ENCODE results near the gene HDAC11. TPM values are rescaled to one million over a fixed set of nuclear protein-coding genes. Genes with fewer than 3 reads are reported as not detected.
"Not testable (repeated sequence)": the region's sequence is repeated elsewhere in the genome, so short reads cannot be mapped to it uniquely, and the experiment has no call there.

The HDAC11 gene
- total RNA-seq, 1 donor from 2014 or later = 9.3 TPM

DNA sequence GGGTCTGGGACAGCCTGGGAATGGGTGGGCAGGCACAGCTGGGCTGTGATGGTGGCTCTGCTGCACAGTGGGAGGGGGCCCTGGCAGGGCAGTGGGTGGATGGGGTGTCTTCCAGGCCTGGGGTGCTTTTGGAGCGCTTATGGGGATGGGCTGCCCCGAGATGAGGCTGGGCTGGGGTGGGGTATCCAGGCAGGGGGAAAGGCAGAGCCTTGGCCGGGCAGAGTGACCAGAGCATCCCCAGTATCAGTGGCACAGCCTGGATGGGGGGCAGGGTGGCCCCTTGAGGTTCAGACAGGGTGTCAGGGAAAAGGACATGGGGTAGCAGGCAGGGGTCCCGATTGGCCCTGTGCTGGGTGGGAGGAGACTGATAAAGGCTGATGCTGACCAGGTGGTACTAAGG lies 26.6 kb downstream of the HDAC11 start:
- DNase-seq (ENCODE audit: low read depth, low spot score) = no peak

- DNase-seq (ENCODE audit: low read depth, low spot score) = no peak
These were observed 27.1 kb downstream of the HDAC11 start for GRCh38 chr3:13507247-13507569.

- DNase-seq (ENCODE audit: low read depth, low spot score) = no peak
These were observed 27.6 kb downstream of the HDAC11 start for GRCh38 chr3:13507570-13508339.

DNA sequence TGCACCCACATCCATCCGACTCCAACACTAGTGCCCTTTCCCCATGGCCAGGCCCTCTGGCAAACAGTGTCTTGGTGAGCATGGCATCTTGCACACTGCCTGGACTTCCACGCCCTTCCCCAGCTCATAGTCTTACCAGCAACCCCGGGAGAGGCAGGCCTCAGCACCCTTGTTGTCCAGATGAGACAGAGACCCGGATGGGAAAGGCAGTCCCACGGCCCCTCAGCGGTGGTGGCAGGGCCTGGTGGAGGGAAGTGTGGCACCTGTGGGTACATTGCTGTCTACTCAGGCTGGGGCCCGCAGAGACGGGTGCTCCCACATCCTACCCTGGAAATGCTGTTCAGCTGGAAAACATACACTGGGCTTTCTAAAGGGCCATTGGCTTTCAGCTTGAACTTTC lies 28.4 kb downstream of the HDAC11 start:
- no peak for DNase-seq (ENCODE audit: low read depth, low spot score)

GRCh38 chr3:13509059-13509815 lies 29.1 kb downstream of the HDAC11 start:
- no peak for DNase-seq (ENCODE audit: low read depth, low spot score)

GRCh38 chr3:13509816-13510192 lies 29.7 kb downstream of the HDAC11 start:
- no peak for DNase-seq (ENCODE audit: low read depth, low spot score)

DNA sequence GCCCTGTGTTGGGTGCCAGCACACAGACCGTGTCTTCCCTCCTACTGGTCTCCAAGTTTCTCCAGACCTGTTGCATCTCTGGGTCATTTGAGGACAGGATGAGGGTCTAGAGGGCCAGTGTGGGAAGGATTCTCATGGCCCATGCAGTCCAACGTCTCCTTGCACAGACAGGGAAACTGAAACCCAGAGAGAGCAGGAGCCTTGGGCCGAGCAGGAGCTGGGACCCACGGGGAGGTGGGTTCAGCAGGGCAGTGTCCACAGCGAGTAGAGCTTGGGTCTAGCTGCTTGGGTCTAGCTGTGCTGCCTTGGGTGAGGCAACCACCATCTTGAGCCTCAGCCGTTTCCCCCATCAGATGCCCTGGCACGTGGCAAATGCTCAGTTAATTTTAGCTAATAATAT lies 32.3 kb downstream of the HDAC11 start:
- DNase-seq (ENCODE audit: low read depth, low spot score) = no peak

GRCh38 chr3:13513051-13513912 lies 33.2 kb downstream of the HDAC11 start:
- no peak for DNase-seq (ENCODE audit: low read depth, low spot score)

DNA sequence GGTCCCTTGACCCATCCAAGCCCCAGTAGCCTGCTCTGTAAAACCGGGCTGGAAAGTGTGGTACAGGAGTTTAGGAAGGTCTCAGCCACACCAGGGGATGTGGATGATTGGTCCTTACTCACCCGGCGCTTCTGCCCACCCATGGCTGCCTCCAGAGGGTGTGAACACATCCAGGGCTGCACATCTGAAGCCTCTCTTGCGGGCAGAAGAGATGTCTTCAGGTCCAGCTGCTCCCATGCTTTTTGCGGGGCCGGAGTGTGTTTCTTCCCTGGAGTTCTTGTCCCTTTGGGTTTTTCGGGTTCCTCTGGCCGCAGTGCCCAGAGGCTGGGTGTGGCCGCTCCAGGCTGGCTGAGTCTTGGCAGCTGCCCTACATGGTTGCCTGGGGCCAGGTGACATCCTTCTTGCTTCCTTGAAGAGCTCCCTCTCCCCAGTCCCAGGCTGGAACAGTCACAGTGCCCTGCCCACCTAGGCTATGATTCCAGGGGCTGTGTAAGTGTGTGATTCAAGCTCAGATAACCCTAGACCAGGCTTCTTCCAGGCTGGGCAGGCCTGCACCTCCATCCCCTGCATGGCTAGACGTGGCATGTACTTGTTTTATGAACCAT lies 33.9 kb downstream of the HDAC11 start:
- no peak for DNase-seq (ENCODE audit: low read depth, low spot score)

DNA sequence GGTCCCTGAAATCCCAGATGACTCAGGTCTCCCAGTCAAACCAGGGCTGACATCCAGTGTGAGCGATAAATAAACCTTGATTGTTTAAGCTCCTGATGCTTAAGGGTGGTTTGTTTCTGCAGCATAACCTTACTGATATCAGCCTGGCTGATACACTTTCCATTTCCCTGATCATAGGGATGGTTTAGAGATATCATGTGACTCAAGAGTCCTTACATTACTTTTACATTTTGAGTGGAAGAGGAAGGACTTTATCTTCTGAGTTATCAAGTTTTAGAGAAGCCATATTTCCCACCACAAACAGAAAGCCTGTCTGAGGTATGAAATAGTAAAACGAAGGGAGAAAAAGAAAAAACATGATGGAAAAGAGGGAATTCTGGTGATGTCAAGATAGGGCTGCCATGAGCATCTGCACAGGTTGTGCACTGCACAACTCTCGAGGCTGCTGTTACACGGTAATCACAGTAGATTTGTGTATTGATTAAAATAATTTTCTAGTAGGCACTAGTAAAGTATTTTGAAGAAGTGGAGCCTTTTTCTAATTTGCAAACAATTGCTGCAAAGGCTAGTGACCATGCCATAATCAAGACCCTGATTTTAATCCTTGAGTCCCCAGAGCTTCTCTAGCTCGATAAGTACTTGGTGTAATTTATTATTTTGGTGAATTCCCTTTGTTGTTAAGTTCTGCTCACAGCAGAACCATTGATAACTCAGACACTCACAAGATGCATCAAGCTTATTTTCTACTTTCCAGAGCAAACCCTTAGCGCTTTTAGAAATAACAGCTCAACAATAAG lies 34.7 kb downstream of the HDAC11 start:
- no peak for DNase-seq (ENCODE audit: low read depth, low spot score)

- no peak for DNase-seq (ENCODE audit: low read depth, low spot score)
These were observed 36.0 kb downstream of the HDAC11 start for GRCh38 chr3:13515786-13516759.

- DNase-seq (ENCODE audit: low read depth, low spot score) = no peak
These were observed 36.6 kb downstream of the HDAC11 start for GRCh38 chr3:13516760-13517135.

DNA sequence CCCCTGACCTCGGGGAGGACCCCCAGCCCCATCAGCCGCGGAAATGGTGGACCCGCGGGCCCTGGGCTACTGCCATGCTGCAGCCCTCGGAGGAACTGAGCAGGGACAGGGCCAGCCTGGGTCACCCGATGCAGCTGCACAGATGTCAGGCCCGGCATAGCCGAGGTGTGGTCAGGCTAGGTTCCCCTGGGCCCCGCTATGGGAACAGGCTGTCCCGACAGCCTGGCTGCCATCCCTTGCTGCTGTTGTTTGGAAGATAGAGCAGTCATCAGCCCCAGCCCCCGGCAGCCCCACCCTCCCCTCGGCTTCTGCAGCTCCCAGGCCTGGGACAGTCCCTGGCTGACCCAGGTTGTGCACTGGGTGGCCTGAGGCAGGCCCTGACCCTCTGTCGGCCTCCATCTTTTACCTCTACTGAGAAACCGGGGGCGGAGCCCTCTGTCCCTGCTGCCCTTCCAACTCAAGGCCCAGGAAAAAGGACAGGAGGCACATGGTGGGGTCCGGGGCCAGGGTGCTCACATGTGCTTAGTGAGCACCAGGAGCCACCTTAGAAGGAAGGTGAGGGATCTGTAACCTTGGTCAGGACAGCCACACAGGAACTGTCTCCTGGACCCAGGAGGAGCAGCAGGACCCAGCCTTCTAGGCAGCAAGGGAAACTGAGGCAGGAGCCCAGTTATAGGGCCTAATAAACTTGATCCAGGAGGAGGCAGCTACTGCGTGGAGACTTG lies 37.3 kb downstream of the HDAC11 start:
- DNase-seq (ENCODE audit: low read depth, low spot score) = no peak

- no peak for DNase-seq (ENCODE audit: low read depth, low spot score)
These were observed 38.4 kb downstream of the HDAC11 start for GRCh38 chr3:13518516-13518953.

GRCh38 chr3:13519006-13519791 lies 39.1 kb downstream of the HDAC11 start:
- no peak for DNase-seq (ENCODE audit: low read depth, low spot score)

DNA sequence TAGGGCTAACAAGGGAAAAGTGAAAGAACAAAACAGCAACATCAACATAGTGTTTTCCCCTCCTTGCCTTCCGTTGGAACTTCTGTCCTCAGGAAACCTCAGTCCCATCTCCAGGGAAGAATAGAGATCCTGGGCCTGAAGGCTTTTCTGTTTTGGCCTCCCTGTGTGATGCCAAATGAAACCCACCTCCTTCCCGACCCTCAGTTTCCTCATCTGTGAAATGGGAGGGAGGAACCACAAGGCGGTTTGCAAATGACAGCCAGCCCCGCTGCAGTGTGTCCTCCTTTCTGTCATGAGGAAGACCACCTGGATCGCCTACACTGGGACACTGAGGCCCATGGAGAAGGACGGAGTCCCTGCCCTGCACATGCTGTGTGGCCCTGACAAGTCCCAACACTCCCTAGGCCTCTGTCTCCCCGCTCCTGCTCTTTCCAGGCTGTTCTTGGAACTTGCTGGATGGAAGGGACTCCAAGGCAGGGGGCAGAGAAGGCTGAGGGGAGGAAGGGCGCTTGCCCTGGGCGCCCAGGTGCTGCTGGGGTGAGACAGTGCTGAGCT lies 40.3 kb downstream of the HDAC11 start:
- no peak for DNase-seq (ENCODE audit: low read depth, low spot score)

DNA sequence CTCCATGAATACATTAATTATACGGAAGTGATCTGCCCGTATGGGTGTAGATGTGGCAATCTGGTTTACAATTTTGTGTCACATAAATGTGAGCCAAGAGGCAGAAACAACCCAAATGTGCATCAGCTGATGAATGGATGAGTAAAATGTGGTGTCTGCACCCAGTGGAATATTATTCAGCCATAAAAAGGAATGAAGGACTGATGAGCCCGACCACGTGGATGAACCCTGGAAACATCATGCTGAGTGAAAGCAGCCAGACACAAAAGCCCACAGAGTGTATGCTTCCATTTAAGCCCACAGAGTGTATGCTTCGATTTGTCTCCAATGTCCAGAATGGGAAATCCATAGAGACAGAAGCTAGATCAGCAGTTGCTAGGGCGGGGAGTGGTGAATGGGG lies 41.2 kb downstream of the HDAC11 start:
- no peak for DNase-seq (ENCODE audit: low read depth, low spot score)

DNA sequence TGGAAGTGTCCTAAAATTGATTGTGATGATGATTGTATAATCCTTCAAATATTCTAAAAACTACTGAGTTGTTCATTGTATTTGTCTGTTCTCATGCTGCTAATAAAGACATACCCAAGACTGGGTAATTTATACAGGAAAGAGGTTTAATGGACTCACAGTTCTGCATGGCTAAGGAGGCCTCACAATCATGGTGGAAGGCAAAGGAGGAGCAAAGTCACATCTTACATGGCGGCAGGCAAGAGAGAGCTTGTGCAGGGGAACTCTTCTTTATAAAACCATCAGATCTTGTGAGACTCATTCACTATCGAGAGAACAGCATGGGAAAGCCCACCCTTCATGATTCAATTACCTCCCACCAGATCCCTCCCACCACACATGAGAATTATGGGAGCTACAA lies 41.6 kb downstream of the HDAC11 start:
- not testable (repeated sequence) for DNase-seq (ENCODE audit: low read depth, low spot score)

Data from pulmonary artery endothelial cell (primary cell).